Measurements from ENCODE around the gene CAMKMT.

- no peak for TF ChIP-seq CTCF (IDR thresholded peaks at IDR 0.05 in 4 of 5, conservative IDR thresholded peaks at IDR 0.05 in 1 of 5)
- no peak for TF ChIP-seq POLR2A (IDR thresholded peaks at IDR 0.05)
These were observed 362.2 kb downstream of the CAMKMT start for GRCh38 chr2:44723921-44724320.

Data from gastrocnemius medialis (tissue), 4 donors.